GM18858 (cell line): Measurements from ENCODE around the gene ZFPM1.
"Not testable (repeated sequence)": the region's sequence is repeated elsewhere in the genome, so short reads cannot be mapped to it uniquely, and the experiment has no call there.

Source experiments
- ATAC-seq: cut with Tn5 transposase; IDR thresholded peaks from one replicate; pipeline ENCODE4 v1.9.1; 2021; ENCODE audit not compliant: unreplicated experiment

Gene ZFPM1

DNA sequence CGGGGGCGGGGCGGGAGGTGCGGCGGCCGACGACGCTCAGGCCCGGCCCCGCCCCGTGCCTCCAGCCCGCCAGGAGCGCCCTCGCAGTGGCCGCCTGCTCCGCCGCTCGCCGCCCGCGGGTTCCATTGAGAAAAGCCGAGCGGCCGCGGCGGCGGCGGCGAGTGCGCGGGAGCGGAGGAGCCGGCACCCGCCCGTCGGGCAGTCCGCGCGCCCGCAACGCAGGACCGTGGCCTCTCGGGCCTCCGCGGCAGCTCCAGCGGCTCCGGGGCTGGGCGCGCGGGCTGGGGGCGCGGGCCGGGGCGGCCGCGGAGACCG, at the start of gene ZFPM1:
Gene ZFPM1 (plus strand): TSS at position 64 of the 315 bp plus-strand sequence. CDS start 359 bp downstream, outside the sequence.
- no peak for ATAC-seq

DNA sequence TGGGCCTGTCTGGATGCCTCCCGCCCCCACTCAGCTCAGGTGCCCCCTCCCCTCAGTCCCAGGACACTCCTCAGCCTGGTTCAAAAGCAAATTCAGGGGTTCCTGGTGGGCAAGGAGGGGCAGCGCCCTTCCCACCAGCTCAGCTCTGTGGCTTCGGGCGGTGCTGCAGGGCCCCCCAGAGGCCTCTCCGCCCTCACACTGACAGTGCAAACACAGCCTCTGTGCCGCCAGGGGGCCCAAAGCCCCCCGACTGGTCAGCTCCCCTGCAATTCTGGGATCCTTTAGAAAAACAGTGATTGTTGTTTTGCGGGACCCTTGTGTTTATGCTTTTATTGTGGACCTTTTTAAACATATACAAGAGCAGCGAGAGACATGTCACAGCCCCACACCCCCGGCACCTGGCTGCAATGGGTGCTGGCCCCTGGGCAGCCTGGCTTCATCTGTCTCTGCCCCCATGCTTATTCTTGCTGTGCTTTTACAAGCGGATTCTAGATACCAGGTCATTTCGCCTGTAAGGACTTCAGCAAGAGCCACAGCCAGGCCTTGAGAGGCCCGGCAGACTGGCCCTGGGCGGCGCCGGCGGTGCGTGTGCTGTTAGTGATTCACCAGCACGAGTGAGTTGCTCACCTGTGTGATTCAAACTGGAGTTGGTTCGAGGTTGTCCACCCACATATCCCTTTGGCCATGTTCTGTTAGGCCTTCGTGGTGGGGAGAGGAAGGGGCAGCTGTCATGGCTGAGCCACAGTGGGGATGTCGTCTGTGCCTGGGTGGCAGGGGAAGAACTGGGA, 49.1 kb upstream of the ZFPM1 start:
- ATAC-seq = no peak

DNA sequence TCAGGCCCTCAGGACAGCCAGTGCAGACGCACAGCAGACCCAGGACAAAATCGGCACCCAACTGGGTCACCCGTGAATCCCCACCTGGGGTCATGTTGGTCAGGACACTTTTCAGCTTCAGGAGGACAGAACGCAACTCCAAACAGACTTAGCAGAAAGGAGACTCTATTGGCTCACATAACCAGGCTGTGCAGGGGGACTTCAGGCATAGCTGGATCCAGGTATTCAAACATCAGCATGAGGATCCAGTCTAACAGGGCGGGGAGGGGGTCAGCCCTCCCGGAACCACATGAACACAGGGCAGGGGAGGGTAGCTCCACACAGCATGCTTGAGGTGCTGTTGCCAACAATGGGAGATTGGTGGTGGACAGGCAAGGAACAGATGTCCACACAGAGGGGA, 48.3 kb upstream of the ZFPM1 start:
- no peak for ATAC-seq

DNA sequence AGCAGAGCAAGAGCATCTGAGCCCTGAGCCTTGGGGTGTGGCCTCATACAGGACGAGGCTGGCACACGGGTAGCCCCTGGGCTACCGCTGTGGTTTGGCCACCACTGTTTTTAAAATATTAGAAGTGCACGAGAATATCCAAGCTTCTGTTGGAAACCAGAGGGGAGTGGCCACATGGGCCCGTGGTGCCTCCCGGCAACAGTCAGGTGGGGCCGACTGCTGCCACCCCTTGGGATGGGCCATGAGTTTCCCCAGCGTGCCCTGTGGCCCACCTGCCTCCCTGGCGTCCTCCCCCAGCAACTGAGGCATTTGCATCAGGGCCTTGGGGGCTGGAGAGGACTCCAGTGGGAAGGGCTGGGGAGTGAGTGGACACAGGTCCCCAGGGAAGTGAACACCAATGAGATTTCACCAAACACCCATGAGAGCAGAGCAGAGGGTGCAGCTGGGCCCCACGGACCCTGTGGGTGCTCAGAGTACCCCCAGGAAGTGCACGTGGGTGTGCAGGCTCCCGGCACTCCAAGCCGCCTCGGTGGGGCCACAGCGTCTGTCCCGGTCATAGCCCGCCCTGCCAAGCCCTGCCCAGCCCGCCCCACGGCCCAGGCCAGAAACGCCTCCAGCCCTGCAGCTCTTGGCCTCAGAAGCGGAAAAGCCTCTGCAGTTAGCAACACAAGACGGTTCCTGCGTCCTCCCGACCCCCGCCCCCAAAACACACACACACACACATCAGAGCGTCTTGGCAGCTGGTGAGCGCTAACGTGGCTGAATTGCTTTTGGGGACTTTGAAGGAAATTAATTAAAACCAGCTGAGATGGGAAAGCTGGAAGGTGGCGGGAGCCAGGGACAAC, 47.6 kb upstream of the ZFPM1 start:
- no peak for ATAC-seq

DNA sequence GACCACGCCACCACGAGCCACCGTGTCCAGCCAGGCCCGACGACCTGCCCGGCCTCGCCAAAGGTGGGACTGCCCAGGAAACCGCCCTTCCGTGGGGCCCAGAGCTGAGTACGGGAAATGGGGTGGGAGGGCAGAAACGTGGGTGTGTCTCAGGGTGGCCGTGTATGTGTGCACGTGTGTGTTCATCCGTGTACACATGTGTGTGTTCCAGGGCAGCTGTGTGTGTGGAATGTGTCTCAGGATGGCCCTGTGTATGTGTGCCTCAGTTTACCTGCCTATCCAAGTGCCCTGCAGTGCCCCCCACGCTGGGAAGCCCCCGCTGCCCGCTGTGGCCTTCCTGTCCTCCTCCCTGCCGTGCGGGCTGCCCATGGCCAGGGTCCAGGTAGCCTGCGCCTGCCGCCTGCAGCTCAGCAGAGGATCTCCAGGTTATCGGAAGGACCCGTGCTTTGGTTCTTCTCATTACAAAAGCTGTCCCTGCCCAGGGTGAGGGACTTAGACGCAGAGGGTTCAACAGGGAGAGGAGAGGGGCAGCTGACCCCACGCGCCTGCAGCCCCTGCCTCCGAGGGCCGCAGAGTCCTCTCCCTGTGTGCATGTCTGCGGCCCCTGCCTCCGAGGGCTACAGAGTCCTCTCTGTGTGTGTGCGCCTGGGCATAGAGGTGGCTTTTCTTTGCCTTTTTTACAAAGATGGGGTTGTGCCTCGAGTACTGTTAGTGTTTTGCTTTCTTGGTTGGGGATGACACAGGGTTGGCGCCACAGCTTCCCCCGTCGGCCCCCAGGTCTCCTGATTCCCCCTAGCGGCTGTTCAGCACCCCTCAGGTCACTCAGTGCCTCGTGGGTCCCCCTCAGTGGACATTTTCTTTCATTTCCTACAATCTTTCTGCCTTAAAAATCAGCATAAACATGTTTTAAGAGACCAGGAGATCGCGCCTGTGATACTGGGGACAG, 46.7 kb upstream of the ZFPM1 start:
- ATAC-seq = no peak

DNA sequence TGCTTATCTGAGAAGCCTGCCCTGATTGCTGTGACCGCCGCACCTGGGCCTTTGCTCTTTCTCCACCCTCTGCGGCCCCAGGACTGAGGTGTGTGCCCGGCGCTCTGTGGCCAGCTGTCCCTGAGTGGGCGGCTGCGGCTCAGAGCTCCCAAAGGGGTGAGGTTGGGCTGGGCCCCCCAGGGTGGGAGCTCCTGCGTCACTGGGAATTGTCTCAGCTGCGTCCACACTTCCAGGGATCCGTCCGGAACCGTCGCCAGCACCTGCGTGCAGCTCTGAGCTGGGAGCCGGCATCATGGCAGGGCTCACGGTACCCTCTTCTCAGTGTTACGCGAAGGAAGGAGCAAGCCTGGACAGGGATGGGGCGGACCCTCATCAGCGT, 46.0 kb upstream of the ZFPM1 start:
- no peak for ATAC-seq

DNA sequence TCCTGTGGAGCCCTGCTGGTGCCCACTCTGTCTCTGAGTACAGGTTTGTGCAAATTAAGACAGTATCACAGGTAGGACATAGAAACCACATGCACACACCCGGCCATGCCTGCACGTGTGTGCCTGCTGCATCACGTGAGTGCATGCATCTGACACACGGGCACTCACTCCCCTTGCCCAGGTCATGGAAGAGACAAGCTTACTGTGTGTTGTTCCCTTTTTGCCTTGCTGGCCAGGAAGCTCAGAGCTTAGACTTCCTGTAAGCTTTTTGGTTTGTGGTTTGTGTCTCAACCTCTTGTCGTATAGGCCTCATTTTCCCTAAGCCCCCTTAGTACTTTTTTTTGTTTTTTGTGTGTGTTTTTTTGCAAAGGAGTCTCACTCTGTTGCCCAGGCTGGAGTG, 45.3 kb upstream of the ZFPM1 start:
- ATAC-seq = no peak

DNA sequence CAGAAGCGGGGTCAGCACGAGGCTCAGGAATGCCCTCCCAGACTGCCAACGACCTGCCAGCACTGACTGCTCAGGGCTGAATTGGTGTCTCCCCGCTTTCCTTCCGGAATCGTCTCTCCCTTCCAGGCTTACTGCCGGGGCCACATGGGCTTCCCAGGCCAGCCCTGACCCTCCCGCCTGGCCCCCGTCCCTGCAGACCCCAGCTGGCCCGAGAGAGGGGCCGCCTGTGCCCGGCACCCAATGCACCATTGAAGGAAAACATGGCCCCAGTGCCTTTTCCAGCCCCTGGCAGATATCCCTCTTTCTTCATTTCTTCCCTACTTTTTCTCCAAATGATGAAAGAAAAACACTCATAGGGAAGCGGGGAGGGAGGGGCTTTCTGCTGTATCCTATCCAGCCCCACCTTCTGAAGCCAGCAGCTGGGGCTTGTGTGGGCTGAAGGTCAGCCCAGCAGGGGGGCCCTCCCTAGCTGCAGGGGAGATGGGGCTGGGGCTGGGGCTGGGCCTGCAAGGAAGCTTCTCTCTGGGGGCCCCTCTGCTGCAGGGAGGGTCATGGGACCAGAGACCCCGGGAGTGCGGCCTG, 44.4 kb upstream of the ZFPM1 start:
- ATAC-seq = no peak

DNA sequence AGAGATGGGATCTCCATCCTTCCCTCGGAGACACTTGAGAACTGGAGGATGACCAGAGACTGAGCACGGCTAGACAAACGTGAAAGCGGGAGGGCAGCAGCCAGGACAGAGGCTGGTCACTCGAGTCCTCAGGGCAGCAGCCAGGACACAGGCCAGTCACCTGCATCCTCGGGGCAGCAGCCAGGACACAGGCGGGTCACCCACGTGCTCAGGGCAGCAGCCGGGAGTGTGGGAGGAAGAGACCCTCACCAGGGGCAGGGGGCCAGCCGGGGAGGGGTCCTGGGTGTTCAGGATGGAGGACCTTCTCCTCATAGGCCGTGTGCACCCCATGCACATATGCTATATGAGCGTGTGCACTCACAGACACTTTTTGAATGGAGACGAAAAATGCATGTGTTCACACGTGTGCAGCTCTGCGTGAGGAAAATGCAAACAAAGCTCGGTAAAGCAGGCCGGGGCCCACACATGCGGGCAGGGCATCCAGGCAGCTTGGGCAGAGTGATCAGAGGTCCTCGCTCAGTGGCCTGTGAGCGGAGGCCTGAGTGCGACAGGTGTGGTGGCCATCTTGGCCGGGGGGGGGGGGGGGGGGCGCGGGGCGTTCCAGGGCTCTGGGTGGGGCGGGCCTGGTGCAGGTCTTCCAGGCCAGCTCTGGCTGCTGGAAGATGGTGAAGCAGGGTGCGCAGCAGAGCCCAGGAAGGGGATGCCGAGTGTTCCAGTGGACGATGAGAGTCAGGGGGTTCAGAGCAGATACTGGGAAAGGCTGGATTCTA, 43.6 kb upstream of the ZFPM1 start:
- ATAC-seq = no peak

DNA sequence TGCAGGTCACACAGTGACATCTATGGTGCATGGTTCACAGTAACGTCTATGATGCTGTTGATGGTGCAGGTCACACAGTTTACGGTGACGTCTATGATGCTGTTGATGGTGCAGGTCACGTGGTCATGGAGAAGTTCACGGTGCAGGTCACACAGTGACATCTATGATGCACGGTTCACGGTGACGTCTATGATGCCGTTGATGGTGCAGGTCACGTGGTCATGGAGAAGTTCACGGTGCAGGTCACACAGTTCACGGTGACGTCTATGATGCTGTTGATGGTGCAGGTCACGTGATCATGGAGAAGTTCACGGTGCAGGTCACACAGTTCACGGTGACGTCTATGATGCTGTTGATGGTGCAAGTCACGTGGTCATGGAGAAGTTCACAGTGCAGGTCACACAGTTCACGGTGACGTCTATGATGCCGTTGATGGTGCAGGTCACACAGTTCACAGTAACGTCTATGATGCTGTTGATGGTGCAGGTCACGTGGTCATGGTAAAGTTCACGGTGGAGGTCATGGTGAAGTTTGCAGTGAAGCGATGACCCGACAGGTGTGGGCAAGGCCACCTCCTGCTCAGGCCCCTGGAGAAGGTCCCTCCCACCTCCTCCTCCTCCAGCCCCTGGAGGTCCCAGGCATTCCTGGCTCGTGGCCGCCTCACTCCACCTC, 42.6 kb upstream of the ZFPM1 start:
- ATAC-seq = not testable (repeated sequence)

DNA sequence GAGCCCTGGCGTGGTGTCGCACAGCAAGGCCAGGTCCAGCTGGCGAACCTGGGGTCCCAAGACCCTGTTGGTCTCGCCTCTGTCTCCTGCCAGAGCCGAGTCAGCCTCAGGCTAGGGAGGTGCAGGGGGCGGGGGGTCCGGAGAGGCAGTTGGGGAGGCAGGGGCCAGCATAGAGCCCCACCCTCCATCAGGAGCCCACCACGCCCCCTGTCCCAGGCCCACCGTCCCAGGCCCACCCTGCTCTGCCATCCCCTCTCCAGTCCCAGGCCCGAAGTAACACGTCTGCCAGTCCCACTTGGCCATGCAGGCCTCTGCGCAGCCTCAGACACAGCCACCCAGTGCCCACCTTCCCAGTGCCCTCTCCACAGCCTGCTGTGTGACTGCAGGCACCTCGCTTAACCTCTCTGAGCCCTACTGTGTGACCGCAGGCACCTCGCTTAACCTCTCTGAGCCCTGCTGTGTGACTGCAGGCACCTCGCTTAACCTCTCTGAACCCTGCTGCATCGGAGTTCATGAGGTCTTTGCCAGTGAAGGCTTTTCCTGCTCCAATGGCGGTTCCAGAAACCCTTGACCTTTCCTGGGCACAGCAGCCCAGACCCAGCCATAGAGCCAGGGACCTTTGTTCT, 41.0 kb upstream of the ZFPM1 start:
- no peak for ATAC-seq

DNA sequence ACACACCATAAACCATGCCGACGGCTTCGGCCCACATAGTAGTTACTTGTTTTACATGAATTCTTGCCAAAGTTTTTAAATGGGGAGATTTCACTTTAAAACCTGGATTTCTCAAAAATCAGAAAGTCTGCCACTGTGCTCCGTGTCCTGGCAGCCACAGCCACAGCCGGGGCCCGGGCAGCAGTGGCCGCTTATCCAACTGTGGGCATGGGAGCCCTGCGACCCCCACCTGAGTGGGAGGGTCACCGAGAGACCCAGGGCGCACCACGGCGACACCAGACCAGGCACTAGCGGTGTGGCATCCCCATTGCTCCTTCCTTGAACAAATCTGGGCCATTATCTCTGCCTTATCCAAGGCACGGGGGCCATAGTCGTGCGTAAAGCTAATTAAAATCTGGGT, 40.3 kb upstream of the ZFPM1 start:
- no peak for ATAC-seq

DNA sequence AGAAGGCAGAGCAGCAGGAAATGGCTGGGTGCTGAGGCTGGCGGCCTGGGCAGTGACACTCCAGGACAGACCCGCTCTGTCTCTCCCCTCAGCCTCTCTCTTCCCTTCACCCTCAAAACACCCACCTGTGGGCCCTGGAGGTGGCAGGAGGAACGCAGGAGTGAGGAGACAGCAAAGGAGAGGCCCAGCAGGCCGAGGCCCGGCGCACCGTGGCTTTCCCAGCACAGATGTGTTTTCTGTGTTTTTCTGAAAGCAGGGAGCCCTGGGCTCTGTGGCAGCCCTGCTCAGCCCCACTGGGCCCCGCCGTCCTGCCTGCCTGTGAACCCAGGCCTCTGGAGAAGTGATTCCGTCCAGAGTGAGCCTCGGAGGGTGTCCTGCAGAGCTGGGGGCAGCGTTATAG, 39.8 kb upstream of the ZFPM1 start:
- no peak for ATAC-seq

DNA sequence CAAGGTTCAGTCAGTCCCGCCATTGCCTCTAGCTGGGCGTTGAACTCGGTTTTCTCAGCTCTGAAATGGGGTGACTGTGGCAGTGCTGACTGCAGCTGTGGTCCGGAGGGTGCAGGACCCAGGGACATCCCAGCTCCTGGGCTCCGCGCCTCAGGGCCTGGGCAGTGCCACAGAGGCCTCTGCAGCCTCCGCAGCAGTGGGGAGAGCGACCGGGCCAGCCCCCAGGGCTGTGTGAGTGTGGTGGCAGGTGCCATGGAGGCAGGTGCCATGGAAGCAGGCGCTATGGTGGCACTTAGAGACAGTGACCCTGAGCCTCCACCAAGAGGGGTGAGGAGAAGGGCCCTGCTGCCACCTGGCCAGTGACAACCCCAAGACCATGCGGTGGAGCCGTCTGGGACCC, 39.4 kb upstream of the ZFPM1 start:
- no peak for ATAC-seq

DNA sequence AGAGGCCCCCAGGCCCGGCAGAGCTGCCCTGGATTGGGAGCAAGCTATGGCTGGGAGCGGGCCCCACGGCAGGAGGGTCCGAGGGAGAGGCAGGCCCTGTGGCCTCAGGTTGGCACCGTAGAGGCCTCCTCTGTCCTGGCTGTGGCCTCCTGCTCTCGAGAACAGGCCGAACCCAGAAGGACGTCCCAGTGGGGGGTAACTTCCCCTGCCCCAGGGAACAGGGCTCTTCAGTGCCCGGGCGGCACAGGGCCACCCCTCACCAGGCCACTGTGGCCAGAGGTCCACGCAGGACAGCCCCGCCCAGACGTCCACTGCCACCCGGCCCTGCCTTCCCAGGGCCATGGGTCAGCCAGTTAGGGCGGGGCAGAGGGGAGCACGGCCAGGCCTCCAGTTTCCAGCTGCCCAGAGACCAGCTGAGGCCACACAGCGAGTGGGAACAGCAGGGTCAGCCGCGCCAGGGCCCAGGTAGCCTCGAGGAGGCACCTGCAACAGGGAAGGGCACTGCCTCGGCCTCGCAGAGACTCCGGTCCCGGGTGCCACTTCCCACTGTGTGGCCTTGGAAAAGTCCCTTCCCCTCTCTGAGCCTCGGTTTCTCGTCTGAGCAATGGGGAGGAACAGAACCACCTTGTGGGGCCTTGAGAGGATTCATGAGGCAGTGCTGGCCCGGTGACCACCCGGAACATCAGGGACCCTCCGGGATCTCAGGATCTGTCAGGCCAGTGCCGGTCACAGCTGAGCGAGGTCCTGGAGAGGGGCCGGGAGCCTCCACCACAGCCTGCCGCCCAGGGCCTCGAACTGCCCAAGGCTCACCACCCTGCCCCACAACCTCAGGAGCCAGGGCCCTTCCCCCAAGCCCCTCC, 38.3 kb upstream of the ZFPM1 start:
- ATAC-seq = no peak

DNA sequence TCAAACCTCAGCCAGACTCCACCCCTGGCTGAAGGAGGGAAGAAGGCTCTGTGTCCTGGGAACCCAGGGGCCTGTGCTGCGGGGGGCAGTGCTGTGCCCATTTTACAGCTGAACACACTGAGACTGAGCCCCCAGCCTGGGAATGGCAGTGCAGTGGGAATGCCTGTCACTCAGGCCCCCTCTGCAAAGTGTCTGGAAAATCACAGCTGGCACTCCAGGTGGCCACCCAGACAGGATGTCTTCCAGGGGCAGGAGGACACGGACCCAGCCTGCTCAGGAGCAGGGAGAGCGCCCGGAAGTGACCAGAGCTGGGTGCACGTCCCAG, 37.7 kb upstream of the ZFPM1 start:
- ATAC-seq = no peak

DNA sequence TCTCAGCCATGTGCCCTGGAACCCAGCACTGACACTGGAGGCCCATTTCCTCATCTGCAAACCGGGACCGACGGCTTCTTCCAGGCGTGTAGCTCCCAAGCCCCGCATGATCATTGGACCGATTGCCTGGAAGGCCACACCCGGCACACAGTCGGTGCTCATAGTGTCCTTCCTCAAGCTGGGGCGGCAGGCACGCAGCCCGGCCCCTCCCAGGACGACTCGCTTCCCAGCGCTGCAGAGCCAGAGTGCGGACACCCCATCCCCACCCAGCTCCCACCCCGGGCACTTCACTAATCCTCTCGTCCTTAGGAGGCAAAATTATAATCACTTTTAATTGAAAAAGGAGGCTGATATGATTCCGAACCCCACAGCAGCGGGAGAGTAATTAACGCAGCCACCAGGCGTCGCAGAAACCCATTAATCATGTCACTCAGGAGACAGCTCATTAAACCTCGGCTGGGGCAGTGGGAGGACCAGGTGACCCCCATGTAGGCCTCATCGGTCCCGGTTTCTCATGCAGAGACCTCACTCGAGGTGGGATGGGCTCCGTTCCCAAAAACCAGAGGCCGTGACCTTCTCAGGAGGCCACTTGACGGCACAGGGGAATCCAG, 37.3 kb upstream of the ZFPM1 start:
- no peak for ATAC-seq

DNA sequence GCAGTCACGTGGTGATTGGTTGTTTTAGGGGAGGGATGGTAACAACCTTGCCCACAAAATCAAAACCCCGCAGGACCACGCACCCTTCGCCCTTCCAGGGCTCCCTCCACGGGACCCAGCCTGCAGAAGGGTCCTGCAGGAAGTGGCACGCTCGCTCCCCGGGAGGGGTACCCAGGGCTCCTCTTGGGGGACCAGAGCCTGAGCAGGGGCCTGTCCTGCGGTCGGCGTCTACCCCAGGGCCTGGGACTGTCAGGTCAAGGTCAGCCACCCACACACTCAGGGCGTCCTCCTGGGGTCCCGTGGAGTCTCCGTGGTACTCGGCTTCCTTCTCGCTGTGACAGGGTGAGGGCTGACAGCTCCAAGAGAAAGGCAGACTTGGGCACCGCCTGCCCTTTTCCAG, 36.4 kb upstream of the ZFPM1 start:
- no peak for ATAC-seq
